AG04449 (cell line): ENCODE measurements around the gene ACTL8.

ENCODE experiments used
- CTCF ChIA-PET: fragments of 350-600 bp; formaldehyde crosslinking; extraction: SDS; loops from one replicate; lab custom pipeline; 2021; ENCODE audit warnings: antibody characterized with exemption; lab: Yijun Ruan, JAX
- POLR2A ChIA-PET: fragments of 400-600, 350-600 bp; formaldehyde crosslinking; extraction: SDS; loops from one replicate; lab custom pipeline; 2020; ENCODE audit warnings: antibody characterized with exemption, inconsistent platforms; lab: Yijun Ruan, JAX
- DNase-seq: peaks from one replicate; pipeline ENCODE4 v3.0.0-alpha.2; 2010; ENCODE audit warnings: low read depth, low spot score
- H3K4me3 ChIP-seq: 2 replicates; pipeline ENCODE4 v1.5.1; 2011; ENCODE audit warnings: low read depth, mild to moderate bottlenecking, control low read depth, low read length
- TF ChIP-seq, protein P1 (sequence below): IDR thresholded peaks from one replicate; pipeline ENCODE4 v1.5.1; 2011; ENCODE audit warnings: mild to moderate bottlenecking, moderate library complexity, low read length, control low read depth, inconsistent platforms; ENCODE audit not compliant: insufficient read depth; ENCODE audit errors: missing control alignments

The ACTL8 gene

DNA sequence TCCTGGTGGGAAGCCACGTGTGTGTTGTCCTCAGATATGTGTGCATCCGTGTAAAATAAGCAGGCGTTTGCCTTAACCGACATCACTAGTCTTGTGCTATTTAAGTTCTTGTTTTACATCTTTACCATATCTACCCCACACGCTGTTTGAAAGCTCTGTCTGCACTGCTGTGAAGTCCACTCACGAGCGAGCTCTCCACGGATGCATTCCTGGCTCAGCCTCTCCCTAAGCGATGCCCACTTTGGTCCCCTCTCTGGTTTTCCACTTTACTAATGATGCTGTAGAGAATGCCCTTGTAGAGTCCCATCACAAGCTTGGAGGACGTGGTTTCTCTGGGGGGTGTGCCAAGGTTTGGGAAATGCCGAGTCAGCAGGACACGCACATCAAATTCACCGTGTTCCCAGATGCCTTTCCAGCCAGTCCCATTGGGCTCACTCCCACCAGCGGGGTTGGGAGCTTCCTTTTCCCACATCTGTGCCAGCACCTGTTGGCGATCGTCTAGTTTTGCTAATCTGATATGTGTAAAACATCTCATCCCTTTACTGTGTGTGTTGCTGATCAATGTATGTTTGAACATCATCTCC, 43.8 kb downstream of the ACTL8 start:
- POLR2A ChIA-PET = no interaction called here
- TF ChIP-seq, protein P1, sequence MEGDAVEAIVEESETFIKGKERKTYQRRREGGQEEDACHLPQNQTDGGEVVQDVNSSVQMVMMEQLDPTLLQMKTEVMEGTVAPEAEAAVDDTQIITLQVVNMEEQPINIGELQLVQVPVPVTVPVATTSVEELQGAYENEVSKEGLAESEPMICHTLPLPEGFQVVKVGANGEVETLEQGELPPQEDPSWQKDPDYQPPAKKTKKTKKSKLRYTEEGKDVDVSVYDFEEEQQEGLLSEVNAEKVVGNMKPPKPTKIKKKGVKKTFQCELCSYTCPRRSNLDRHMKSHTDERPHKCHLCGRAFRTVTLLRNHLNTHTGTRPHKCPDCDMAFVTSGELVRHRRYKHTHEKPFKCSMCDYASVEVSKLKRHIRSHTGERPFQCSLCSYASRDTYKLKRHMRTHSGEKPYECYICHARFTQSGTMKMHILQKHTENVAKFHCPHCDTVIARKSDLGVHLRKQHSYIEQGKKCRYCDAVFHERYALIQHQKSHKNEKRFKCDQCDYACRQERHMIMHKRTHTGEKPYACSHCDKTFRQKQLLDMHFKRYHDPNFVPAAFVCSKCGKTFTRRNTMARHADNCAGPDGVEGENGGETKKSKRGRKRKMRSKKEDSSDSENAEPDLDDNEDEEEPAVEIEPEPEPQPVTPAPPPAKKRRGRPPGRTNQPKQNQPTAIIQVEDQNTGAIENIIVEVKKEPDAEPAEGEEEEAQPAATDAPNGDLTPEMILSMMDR = no peak
- no peak overlapping the region for H3K4me3 ChIP-seq
- CTCF ChIA-PET = interaction anchor here (0.7 kb wide), 1 partner anchor 27 kb away, joined by 3 read pairs; no protein-coding TSS in a partner anchor
- DNase-seq = no peak

DNA sequence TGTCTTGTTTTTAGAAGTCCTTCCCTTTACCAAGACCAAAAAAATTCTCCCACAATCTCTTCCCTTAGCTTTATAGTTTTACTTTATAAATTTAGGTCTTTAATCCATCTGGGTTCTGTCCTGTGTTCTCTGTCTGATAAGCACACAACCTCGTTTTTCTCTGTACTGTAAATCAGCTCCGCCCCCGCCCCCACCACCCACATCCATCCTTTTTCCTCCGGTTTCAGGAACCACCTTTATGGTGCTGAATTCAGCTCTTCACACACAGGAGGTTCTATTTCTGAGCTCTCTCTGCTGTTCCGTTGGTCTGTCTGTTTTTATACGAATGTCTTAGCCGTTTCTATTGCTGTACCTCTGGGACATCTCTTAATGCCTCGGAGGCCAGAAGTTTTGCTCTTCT, 44.5 kb downstream of the ACTL8 start:
- ChIA-PET CTCF (no interaction called here), POLR2A (no interaction called here)
- no peak overlapping the region for H3K4me3 ChIP-seq
- TF ChIP-seq, protein P1 = no peak
- DNase-seq = no peak

DNA sequence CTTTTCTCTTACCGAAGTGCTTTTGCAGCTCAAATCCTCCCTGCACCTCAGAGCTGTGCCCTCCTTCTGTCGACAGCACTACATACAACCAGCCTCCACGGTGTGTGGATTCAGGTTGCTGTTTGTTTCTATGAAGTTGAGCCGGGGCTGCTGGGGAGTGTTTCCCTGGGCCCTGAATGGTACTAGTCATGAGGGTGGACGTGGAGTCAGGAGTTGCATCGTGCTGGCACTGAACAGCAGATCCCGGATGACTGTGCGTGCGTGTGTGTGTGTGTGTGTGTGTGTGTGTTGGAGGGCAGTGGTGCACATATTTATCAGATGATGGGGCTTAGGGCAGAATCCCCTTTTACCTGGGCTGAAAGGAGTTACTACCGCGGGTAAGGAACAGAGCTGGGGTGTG, 47.0 kb downstream of the ACTL8 start:
- no peak for DNase-seq
- H3K4me3 ChIP-seq = no peak overlapping the region
- POLR2A ChIA-PET = no interaction called here

DNA sequence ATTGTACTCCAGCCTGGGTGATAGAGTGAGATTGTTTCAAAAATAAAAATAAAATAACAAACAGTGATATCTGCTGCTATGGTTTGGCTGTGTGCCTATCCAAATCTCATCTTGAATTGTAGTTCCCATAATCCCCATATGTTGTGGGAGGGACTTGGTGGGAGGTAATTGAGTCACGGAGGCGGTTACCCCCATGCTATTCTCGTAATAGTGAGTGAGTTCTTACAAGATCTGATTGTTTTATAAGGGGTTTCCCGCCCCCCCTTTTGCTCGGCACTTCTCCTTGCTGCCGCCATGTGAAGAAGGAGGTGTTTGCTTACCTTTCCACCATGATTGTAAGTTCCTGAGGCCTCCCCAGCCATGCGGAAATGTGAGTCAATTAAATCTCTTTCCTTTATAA, 47.8 kb downstream of the ACTL8 start:
- no peak for DNase-seq
- no peak overlapping the region for H3K4me3 ChIP-seq
- TF ChIP-seq, protein P1 = no peak
- POLR2A ChIA-PET = no interaction called here
- CTCF ChIA-PET = interaction anchor here (0.6 to 1.2 kb wide), 2 partner anchors 25 to 30 kb away, joined by 3 read pairs; no protein-coding TSS in a partner anchor

More for the DNA sequence above, 47.0 kb downstream of the ACTL8 start:
- TF ChIP-seq, protein P1 = no peak
- CTCF ChIA-PET = interaction anchor here (0.6 to 2.5 kb wide), 3 partner anchors 24 to 29 kb away, joined by 3 to 9 read pairs (median 3); no protein-coding TSS in a partner anchor

DNA sequence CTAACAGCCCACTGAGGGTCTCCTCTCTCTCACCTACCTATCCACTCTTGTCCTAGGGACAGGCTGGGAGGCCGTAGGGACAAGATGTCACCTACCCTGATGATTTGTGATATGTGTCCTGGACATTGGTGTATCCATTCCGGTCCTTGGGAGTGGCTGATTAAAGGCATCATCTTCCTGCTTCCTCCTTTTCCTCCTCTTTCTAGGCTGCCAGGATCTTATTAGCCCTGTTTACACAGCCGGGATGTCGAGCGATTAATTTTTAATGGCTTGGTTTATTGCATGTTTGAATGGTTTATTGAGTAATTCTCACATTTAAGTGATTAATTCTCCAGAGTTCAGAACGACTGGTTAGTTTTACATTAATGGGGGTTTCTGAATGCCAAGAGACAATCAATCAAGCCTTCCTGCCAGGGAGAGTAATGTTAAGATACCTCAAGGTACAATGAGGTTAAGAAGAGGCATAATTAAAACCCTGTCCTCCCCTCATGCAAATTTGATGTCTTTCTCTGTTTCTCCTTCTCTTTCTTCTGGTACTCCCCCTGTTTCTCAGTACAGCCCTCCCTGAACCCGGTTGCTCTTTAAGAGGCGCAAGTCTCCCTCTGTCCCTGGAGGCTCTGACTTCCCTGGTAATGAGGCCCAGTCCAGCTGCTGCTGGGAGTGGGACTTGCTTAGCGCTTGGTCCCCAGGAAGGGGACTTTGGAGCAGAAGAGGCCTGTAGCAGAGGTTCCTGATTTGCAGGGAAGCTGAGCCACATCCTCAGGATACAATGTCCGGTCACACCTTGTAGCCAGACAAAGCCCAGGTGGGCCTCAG, 50.9 kb downstream of the ACTL8 start:
- no peak overlapping the region for H3K4me3 ChIP-seq
- TF ChIP-seq, protein P1 = no peak
- DNase-seq = no peak
- ChIA-PET CTCF (no interaction called here), POLR2A (no interaction called here)

GRCh38 chr1:17808816-17809215, 53.7 kb downstream of the ACTL8 start:
- ChIA-PET POLR2A (no interaction called here), CTCF (interaction anchor here (0.7 to 3.2 kb wide), 2 partner anchors 9 to 18 kb away, joined by 3 to 10 read pairs; no protein-coding TSS in a partner anchor)
- TF ChIP-seq, protein P1 = no peak
- H3K4me3 ChIP-seq = no peak overlapping the region
- DNase-seq = no peak
